Thoracic aorta (tissue), 2 donors: ENCODE results near the gene PRODH. TPM values are rescaled to one million over a fixed set of nuclear protein-coding genes. Genes with fewer than 3 reads are reported as not detected.
"Not testable (repeated sequence)": the region's sequence is repeated elsewhere in the genome, so short reads cannot be mapped to it uniquely, and the experiment has no call there.

Experiments used
- ATAC-seq: fragments of 150-250 bp; one replicate; pipeline ENCODE4 v1.8.0; 2017; ENCODE audit warnings: low read depth; ENCODE audit not compliant: insufficient number of reproducible peaks, low FRiP score
- DNase-seq: peaks from one replicate; pipeline ENCODE4 v3.0.0-alpha.2; 2020; ENCODE audit warnings: low spot score
- H3K27ac ChIP-seq, 2 donors: fragments of 200-600 bp; sonication (generic); 1 replicate in 1 of 2; 2 replicates in 1 of 2; pipeline ENCODE4 v1.5.1; 2016; ENCODE audit warnings: mild to moderate bottlenecking in 2 of 2, moderate library complexity in 2 of 2
- H3K27me3 ChIP-seq: fragments of 200-600 bp; sonication (generic); replicated peaks from 2 replicates; pipeline ENCODE4 v1.6.0; 2016; ENCODE audit warnings: mild to moderate bottlenecking; ENCODE audit not compliant: insufficient read depth
- H3K36me3 ChIP-seq: fragments of 200-600 bp; sonication (generic); one replicate; pipeline ENCODE4 v1.5.1; 2016
- H3K4me1 ChIP-seq, 2 donors: fragments of 200-600 bp; sonication (generic); 1 replicate in 1 of 2; 2 replicates in 1 of 2; pipeline versions ENCODE4 v1.5.1 to v1.6.0; 2016; ENCODE audit warnings: low read depth in 2 of 2, mild to moderate bottlenecking in 1 of 2; ENCODE audit not compliant: control insufficient read depth in 1 of 2
- H3K4me3 ChIP-seq: fragments of 200-600 bp; sonication (generic); 2 replicates; pipeline ENCODE4 v1.5.1; 2016; ENCODE audit warnings: mild to moderate bottlenecking
- H3K9me3 ChIP-seq: fragments of 200-600 bp; sonication (generic); 2 replicates; pipeline ENCODE4 v1.5.1; 2016
- CTCF ChIP-seq: fragments of 200-600 bp; sonication (generic); IDR thresholded peaks from one replicate; pipeline ENCODE4 v1.5.1; 2019; ENCODE audit warnings: antibody characterized with exemption
- total RNA-seq, 2 donors: library from RNA; depleted of rRNA; stranded (reverse); fragments of >200 nt; gene quantifications; one replicate each; pipeline versions ENCODE4 v1.1.0 to v1.2.3, GENCODE V29; 2016

The PRODH gene
- total RNA-seq, 2 donors from 2014 or later = 7.5 to 16.0 TPM

DNA sequence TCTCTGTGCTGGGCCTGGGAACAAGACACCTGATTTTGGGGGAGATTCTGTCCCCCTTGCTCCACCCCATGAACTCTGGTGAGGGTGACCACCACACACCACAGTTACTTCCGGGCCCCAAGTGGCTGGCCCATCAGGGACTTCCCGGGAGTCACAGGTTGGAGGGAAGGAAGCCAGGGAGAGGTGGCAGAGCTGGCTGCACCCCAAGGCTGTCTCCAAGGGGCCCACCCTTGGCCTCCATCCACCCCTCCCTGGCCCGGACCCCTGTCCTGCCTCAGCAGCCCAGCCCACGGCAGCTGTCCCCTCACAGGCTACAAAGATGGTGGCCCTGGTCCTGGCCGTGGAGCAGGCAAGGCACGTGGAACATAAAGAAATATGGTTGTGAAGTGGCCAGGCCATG lies 23.2 kb upstream of the PRODH start:
- H3K4me1 ChIP-seq, ATAC-seq, H3K9me3 ChIP-seq, DNase-seq, H3K27ac ChIP-seq, H3K27me3 ChIP-seq, H3K36me3 ChIP-seq, H3K4me3 ChIP-seq: not testable (repeated sequence)

DNA sequence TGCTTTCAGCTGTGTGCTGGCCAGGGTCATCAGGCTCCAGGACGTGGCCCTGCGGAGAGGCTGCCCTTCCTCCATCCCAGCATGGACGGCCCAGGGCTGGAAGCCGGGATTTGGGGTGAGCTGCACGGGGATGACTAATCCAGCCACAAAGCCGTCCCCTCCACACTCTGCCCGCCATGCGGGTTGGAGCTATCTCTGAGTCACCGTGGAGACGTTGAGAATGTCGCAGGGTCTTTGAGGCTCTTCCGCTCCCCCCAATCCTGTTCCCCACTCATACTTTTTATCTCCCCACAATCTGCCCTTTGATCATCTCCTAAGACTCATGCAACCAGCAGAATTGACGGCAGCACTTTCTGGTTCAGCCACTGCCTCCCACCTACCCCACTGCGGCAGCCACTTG lies 22.6 kb upstream of the PRODH start:
- not testable (repeated sequence) for H3K27me3 ChIP-seq, DNase-seq, H3K9me3 ChIP-seq, ATAC-seq, H3K4me1 ChIP-seq, H3K36me3 ChIP-seq, H3K4me3 ChIP-seq, H3K27ac ChIP-seq

DNA sequence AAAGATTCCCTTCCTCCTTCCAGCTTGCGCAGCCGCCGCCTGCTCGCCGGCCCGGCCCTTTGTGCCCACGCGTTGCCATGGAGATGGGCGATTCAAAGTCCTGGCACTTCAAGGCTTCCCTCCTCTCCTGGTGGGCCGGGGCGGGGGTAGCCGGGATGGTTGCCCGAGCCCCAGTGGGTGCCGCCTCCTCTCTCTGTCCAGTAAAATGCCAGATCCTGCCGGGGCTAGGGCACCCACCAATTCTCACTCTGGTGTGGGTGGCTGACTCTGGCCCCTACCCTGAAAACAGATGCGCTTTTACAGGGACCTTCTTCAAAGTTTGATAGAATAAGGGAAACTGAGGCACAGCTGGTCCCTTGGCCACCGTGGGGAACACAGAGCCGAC lies 22.2 kb upstream of the PRODH start:
- not testable (repeated sequence) for H3K4me1 ChIP-seq, H3K9me3 ChIP-seq, H3K36me3 ChIP-seq, H3K4me3 ChIP-seq, DNase-seq, ATAC-seq, H3K27ac ChIP-seq, H3K27me3 ChIP-seq

DNA sequence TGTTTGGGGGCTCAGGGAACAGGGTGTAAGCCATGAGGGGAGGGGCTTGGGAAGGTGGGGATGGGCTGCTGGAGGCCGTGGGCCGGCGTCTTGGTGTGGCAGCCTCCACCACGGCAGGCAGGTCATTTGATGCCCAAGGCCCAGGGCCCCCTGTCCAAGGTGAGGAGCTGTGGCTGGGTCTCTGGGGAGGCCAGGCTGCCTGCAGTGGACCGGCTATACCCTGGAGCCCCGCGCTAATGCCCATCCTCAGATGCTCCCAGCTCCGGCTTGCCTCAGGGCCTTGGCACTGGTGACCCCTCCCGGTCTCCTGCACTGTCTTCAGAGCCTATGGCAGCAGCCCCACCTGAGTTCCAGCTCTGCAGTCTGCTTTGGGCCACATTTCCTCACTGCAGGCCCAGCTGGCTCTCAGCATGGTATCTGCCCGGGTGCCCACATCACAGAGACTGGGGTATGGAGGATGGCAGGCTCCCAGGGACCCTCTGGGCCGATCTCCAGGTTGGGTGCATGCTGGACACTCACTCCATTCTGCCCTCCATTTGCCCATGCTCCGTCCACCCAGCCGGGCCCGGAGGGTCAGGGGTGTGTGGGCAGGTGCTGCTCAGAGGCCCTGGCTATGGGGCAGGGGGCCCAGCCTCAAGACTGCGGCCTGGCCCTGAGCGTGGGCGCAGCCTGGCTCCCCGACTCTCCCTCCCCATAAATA lies 21.7 kb upstream of the PRODH start:
- H3K9me3 ChIP-seq, H3K36me3 ChIP-seq, ATAC-seq, DNase-seq, H3K4me3 ChIP-seq, H3K27me3 ChIP-seq, H3K4me1 ChIP-seq, H3K27ac ChIP-seq: not testable (repeated sequence)

DNA sequence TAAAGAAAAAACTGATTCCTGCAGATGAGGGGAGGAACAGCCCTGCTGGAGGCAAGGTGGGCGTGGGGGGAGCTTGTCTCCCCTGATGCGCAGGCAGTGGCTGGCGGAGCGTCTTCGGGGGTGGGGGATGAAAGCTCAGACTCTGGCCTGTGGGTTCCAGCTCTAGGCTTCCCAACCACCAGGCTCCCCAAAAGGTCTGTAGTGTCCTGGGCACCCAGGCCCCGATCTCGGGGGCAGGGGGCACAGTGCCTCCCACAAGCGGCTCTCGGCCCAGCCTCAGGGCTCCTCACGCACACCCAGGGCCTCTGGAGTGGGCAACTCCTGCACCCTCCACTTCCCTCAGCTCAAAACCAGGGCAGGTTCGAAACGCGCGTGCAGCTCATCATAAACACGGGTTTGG lies 20.9 kb upstream of the PRODH start:
- DNase-seq, ATAC-seq, H3K4me3 ChIP-seq: not testable (repeated sequence)

DNA sequence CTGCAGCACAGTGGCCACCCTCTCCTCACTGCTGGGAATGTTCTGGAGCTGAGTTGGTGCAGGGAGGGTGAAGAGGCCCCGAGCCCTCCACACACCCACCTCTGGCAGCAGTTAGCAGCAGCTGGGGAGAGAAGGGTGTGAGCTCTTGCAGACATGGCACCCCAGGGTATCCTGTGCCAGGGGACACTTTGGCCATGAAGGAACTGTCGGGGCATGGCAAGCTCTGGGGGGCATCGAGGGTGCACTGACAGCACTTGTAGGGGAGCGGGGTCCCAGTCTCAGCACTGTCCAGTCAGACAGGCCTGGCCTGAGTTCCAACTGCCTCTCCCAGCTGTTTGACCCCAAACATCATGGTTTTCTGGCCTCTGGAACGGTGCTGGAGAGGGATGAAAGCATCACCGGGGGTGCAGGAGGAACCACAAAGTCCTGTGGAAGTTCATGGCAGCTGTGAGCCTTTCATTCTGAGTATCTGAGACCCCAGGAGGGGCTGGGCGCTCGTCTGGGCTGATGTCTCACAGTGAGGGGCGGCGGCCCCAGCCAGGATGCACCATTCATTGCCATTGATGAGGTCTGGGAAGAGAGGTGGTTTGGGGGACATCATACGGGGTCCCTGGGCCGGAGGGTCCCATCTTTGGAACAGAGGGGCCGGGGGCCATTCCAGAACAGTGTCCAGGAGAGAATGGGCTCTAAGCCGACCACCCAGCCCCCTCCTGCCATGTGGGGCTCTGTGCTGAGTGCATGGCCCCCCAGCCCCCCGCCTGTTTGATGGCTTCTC lies 20.2 kb upstream of the PRODH start:
- not testable (repeated sequence) for H3K4me1 ChIP-seq, H3K9me3 ChIP-seq, H3K27ac ChIP-seq, H3K27me3 ChIP-seq, H3K36me3 ChIP-seq, H3K4me3 ChIP-seq, DNase-seq, ATAC-seq

More for the DNA sequence above, 20.9 kb upstream of the PRODH start:
- H3K27ac ChIP-seq, H3K9me3 ChIP-seq, H3K27me3 ChIP-seq, H3K4me1 ChIP-seq, H3K36me3 ChIP-seq: not testable (repeated sequence)

DNA sequence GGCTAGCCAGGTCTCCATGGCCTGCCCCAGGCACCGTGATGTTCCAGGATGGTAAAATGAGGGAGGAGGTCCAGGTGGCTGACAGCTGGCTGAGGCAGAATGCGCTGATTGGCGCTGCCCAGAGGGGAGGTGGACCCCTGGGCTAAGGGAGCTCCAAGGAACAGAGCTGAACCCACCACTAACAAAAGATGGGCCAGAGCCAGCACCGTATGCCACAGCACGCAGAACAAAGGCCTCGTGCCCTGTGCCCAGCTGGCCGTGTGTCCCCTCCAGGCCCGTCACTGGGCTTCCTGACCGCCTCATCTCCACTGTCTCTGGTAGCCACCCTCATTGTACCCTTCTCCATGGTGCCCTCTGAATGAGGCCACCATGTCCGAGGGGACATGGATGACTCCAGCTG lies 19.6 kb upstream of the PRODH start:
- no peaks in the 10 kb centered on the region for H3K27me3 ChIP-seq
- H3K4me1 ChIP-seq = no peaks in the 10 kb centered on the region
- no peak overlapping the region for H3K27ac ChIP-seq
- no peaks in the 10 kb centered on the region for H3K36me3 ChIP-seq
- no peak for ATAC-seq
- H3K9me3 ChIP-seq = no peaks in the 10 kb centered on the region
- no peak for DNase-seq
- no peak for TF ChIP-seq CTCF
- no peak overlapping the region for H3K4me3 ChIP-seq

DNA sequence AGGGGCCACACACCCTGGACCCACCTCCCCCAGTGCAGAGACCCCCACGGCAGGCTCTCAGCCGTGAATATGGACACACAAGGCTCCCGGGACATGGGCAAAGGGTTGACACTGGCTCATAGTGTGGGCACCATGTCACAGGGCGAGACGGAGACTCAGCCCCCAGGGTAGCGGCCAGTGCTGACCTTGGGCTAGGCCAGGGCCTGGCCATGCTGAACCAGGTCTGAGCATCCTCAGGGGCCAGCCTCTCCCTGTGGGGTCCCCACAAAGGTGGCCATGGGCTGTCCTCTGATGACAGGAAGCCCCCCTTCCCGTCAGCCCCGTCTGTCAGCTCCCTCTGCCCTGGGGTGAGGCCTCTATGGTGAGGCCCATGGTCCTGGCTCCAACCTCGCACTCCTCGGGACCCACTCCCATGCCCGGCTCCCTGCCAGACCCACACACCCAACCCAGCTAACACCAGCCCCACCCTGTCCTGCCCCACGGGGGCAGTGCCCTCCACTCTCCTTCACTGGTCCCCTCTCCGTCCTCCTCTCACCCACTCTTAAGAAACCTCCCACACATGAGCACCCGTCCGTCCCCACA lies 19.0 kb upstream of the PRODH start:
- no peaks in the 10 kb centered on the region for H3K27me3 ChIP-seq
- no peak overlapping the region for H3K27ac ChIP-seq
- no peak for DNase-seq
- H3K9me3 ChIP-seq = no peaks in the 10 kb centered on the region
- H3K4me3 ChIP-seq = no peak overlapping the region
- ATAC-seq = no peak
- H3K4me1 ChIP-seq = no peaks in the 10 kb centered on the region
- no peak for TF ChIP-seq CTCF
- H3K36me3 ChIP-seq = no peaks in the 10 kb centered on the region
